HCT116 (cell line): ENCODE measurements around the gene APPBP2. TPM values are rescaled to one million over a fixed set of nuclear protein-coding genes. Genes with fewer than 3 reads are reported as not detected.

ENCODE experiments used
- ATAC-seq: fragments of 200-7000 bp; cut with Tn5 transposase; 2 replicates; pipeline ENCODE4 v1.9.1; 2020; ENCODE audit warnings: mild to moderate bottlenecking, moderate library complexity
- BruUV-seq: library from RNA; stranded (reverse); fragments of 400-500 nt; replicated peaks from 2 replicates; lab custom pipeline; 2021; lab: Mats Ljungman, UMichigan
- CTCF ChIA-PET: fragments of 300-600 bp; sonication (Branson Sonifier 250); formaldehyde crosslinking; loops from one replicate; lab custom pipeline; 2021; ENCODE audit warnings: antibody characterized with exemption; lab: Charles Lee
- POLR2A ChIA-PET: fragments of 300-600, 350-600 bp; sonication (Branson Sonifier 250); formaldehyde crosslinking; loops from one replicate; lab custom pipeline; 2021; ENCODE audit warnings: antibody characterized with exemption; lab: Charles Lee
- RAD21 ChIA-PET, 2 experiments: fragments of 300-600 bp; sonication (Branson Sonifier 250); formaldehyde crosslinking; loops; one replicate each; lab custom pipeline; 2023; ENCODE audit warnings: low total read pairs in 2 of 2; ENCODE audit not compliant: uncharacterized antibody in 2 of 2, unreplicated experiment in 2 of 2, low non-redundant PET in 1 of 2; lab: Charles Lee
- DNase-seq: peaks from one replicate; pipeline ENCODE4 v3.0.0-alpha.2; 2010; ENCODE audit warnings: low read depth, low spot score
- H2AFZ ChIP-seq: fragments of 200-600 bp; shearing (Covaris generic), sonication (generic); 2 replicates; pipeline ENCODE4 v1.6.1; 2017; ENCODE audit warnings: low read depth, mixed run types, mixed read lengths, antibody characterized with exemption, low read length; ENCODE audit not compliant: poor library complexity, severe bottlenecking
- H3K27ac ChIP-seq: 2 replicates; pipeline ENCODE4 v1.5.1; 2012; ENCODE audit warnings: low read depth, low read length
- H3K27me3 ChIP-seq: fragments of 200-600 bp; sonication (generic); 2 replicates; pipeline ENCODE4 v1.6.1; 2016; ENCODE audit warnings: mixed run types, low read length, mixed read lengths; ENCODE audit not compliant: insufficient read depth
- H3K36me3 ChIP-seq, 2 experiments: fragments of 200-500 bp in 1 of 2; fragments of 200-600 bp in 1 of 2; sonication (Bioruptor generic) in 1 of 2; sonication (generic) in 1 of 2; 2 replicates each; pipeline versions ENCODE4 v1.5.1 to v1.6.1; 2014 to 2016; ENCODE audit warnings: low read length in 2 of 2, inconsistent platforms in 1 of 2, mixed read lengths in 1 of 2, mixed run types in 1 of 2; ENCODE audit not compliant: insufficient read depth in 2 of 2, control insufficient read depth in 1 of 2
- H3K4me1 ChIP-seq, 2 experiments: fragments of 200-600 bp in 1 of 2; sonication (generic) in 1 of 2; 2 replicates each; pipeline versions ENCODE4 v1.5.1 to v1.6.1; 2012 to 2017; ENCODE audit warnings: low read length in 2 of 2, inconsistent platforms in 1 of 2, mild to moderate bottlenecking in 1 of 2, mixed read lengths in 1 of 2, mixed run types in 1 of 2, moderate library complexity in 1 of 2; ENCODE audit not compliant: insufficient read depth in 2 of 2, control insufficient read depth in 1 of 2
- H3K4me2 ChIP-seq: fragments of 200-600 bp; sonication (generic); 2 replicates; pipeline ENCODE4 v1.6.1; 2017; ENCODE audit warnings: mixed run types, low read length, mixed read lengths
- H3K4me3 ChIP-seq, 2 experiments: fragments of 200-600 bp in 1 of 2; sonication (generic) in 1 of 2; replicated peaks in 1 of 2; 2 replicates each; pipeline ENCODE4 v1.5.1; 2011 to 2016; ENCODE audit warnings: low read length in 2 of 2, control low read depth in 1 of 2, low read depth in 1 of 2, mild to moderate bottlenecking in 1 of 2, mixed read lengths in 1 of 2, mixed run types in 1 of 2
- H3K79me2 ChIP-seq: fragments of 200-600 bp; sonication (generic); 2 replicates; pipeline ENCODE4 v1.6.1; 2017; ENCODE audit warnings: mild to moderate bottlenecking, mixed run types, low read length, moderate library complexity, mixed read lengths; ENCODE audit not compliant: insufficient read depth
- H3K9ac ChIP-seq: fragments of 200-600 bp; sonication (generic); 2 replicates; pipeline ENCODE4 v1.6.1; 2016; ENCODE audit warnings: low read length, mixed read lengths
- H3K9me2 ChIP-seq: fragments of 200-600 bp; sonication (generic), shearing (Covaris generic); 2 replicates; pipeline ENCODE4 v1.6.1; 2017; ENCODE audit warnings: mixed run types, mild to moderate bottlenecking, moderate library complexity; ENCODE audit not compliant: insufficient read depth
- H3K9me3 ChIP-seq, 2 experiments: fragments of 200-500 bp in 1 of 2; fragments of 200-600 bp in 1 of 2; sonication (Bioruptor generic) in 1 of 2; sonication (generic) in 1 of 2; 2 replicates each; pipeline ENCODE4 v1.6.1; 2014 to 2017; ENCODE audit warnings: low read length in 2 of 2, mixed read lengths in 2 of 2, inconsistent platforms in 1 of 2, low read depth in 1 of 2, mild to moderate bottlenecking in 1 of 2, mixed run types in 1 of 2, moderate library complexity in 1 of 2; ENCODE audit not compliant: control insufficient read depth in 1 of 2, insufficient read depth in 1 of 2
- H4K20me1 ChIP-seq: fragments of 200-600 bp; sonication (generic), shearing (Covaris generic); 2 replicates; pipeline ENCODE4 v1.6.1; 2017; ENCODE audit warnings: mixed run types, mild to moderate bottlenecking, moderate library complexity; ENCODE audit not compliant: insufficient read depth
- CEBPB ChIP-seq: IDR thresholded peaks from 2 replicates; pipeline ENCODE4 v1.6.1; 2012; ENCODE audit warnings: low read depth
- EGR1 ChIP-seq: IDR thresholded peaks from 2 replicates; pipeline ENCODE4 v1.6.1; 2012; ENCODE audit warnings: low read depth
- ELF1 ChIP-seq: IDR thresholded peaks from 2 replicates; pipeline ENCODE4 v1.6.1; 2012; ENCODE audit warnings: low read depth, borderline replicate concordance
- EZH2 ChIP-seq: fragments of 200-600 bp; sonication (generic); IDR thresholded peaks from 2 replicates; pipeline ENCODE4 v1.6.1; 2017; ENCODE audit warnings: antibody characterized with exemption, mixed run types
- EZH2phosphoT487 ChIP-seq: fragments of 200-600 bp; IDR thresholded peaks from 2 replicates; pipeline ENCODE4 v1.6.1; 2018; ENCODE audit warnings: antibody characterized with exemption, borderline replicate concordance
- POLR2A ChIP-seq: IDR thresholded peaks from 2 replicates; pipeline ENCODE4 v1.7.0; 2011; ENCODE audit warnings: borderline replicate concordance; ENCODE audit not compliant: insufficient read depth, insufficient read length; ENCODE audit errors: extremely low read depth
- POLR2AphosphoS5 ChIP-seq: IDR thresholded peaks from 2 replicates; pipeline ENCODE4 v1.6.1; 2011; ENCODE audit warnings: mild to moderate bottlenecking, low read depth, low read length, moderate library complexity
- RAD21 ChIP-seq: IDR thresholded peaks from 2 replicates; pipeline ENCODE4 v1.6.1; 2012; ENCODE audit warnings: low read depth, mild to moderate bottlenecking
- SIN3A ChIP-seq: IDR thresholded peaks from 2 replicates; pipeline ENCODE4 v1.6.1; 2012; ENCODE audit warnings: low read depth
- SP1 ChIP-seq: IDR thresholded peaks from 2 replicates; pipeline ENCODE4 v1.6.1; 2012; ENCODE audit warnings: low read depth
- TCF7L2 ChIP-seq: IDR thresholded peaks from 2 replicates; pipeline ENCODE4 v1.7.0; 2011; ENCODE audit warnings: borderline replicate concordance, inconsistent platforms; ENCODE audit not compliant: insufficient read depth, insufficient read length; ENCODE audit errors: extremely low read depth
- ZBTB33 ChIP-seq: IDR thresholded peaks from 2 replicates; pipeline ENCODE4 v1.6.1; 2011; ENCODE audit warnings: mild to moderate bottlenecking, low read length, moderate library complexity; ENCODE audit not compliant: insufficient replicate concordance; ENCODE audit errors: extremely low read depth
- ZNF274 ChIP-seq: fragments of 200-500 bp; sonication (Bioruptor generic); IDR thresholded peaks from 2 replicates; pipeline ENCODE4 v1.6.1; 2014; ENCODE audit warnings: mild to moderate bottlenecking, low read depth, low read length, inconsistent platforms
- intact Hi-C: fragments of 100-400 bp; cut with micrococcal nuclease; formaldehyde crosslinking; loops from 2 replicates; pipeline ENCODE4 v1.10.0; 2022
- total RNA-seq: library from RNA; stranded (reverse); gene quantifications from one replicate; pipeline ENCODE4 v1.2.1, GENCODE V29; 2021; ENCODE audit not compliant: unreplicated experiment
- TF ChIP-seq, protein P1 (sequence below): IDR thresholded peaks from 2 replicates; pipeline ENCODE4 v1.6.1; 2012
- TF ChIP-seq, protein P2 (sequence below), 3 experiments: fragments of 200-600 bp in 1 of 3; sonication (generic) in 1 of 3; IDR thresholded peaks in 2 of 3; conservative IDR thresholded peaks in 1 of 3; 2 replicates each; pipeline ENCODE4 v1.5.1; 2012 to 2017; ENCODE audit warnings: low read depth in 2 of 3, low read length in 2 of 3, antibody characterized with exemption in 1 of 3, borderline replicate concordance in 1 of 3, control low read depth in 1 of 3, mild to moderate bottlenecking in 1 of 3, mixed read lengths in 1 of 3, mixed run types in 1 of 3, moderate library complexity in 1 of 3; ENCODE audit not compliant: insufficient read depth in 1 of 3
- TF ChIP-seq, protein P3 (sequence below): IDR thresholded peaks from 2 replicates; pipeline ENCODE4 v1.6.1; 2012

The APPBP2 gene
- total RNA-seq, 1 experiment from 2014 or later, result 35.8 TPM

DNA sequence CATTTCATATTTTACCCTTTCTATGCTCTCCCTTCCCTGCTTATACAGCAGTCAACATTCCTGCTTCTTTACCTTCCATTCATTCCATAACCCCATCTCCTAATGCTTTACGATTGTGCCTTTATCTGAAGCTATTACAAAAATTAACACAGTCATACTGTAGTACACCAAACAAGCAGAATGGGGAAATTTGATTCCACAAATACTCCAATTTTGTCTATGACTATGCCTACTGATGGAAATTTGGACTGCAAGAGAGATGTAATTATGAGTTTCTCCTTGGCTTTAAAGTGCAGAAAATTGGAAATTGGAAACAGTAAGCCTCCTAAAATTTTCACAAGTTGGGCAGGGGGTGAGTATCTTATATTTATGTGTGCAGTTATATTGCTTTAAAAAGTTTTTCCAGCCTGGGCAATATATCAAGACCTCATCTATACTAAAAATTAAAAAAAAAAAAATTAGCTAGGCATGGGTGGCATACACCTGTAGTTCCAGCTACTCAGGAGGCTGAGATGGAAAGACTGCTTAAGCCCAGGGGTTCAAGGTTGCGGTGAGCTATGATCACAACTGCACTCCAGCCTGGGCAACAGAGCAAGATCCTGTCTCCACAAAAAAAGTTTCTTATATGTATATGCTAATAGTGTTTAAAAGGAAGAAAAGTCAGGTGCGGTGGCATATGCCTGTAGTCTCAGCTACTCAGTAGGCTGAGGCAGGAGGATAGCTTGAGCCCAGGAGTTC, 3.0 kb downstream of the APPBP2 start:
- H3K4me1 ChIP-seq, result peaks cover 9 to 17% of the 10 kb centered on the region in 2 experiments
- no peak overlapping the region for H3K9ac ChIP-seq
- ChIA-PET RAD21 (no interaction called here), POLR2A (no interaction called here), CTCF (no interaction called here)
- H3K36me3 ChIP-seq, result peaks cover 4 to 9% of the 10 kb centered on the region in 2 experiments; a peak in 2 of 4 replicates
- no peak for DNase-seq
- intact Hi-C loops, result no loop called here
- no peak for ATAC-seq
- no peak for TF ChIP-seq SP1
- TF ChIP-seq RAD21, result no peak
- no peak for TF ChIP-seq EGR1
- no peak for TF ChIP-seq ELF1
- no peak for TF ChIP-seq EZH2phosphoT487
- TF ChIP-seq ZNF274, result no peak
- H3K4me3 ChIP-seq, result no peak overlapping the region
- H3K9me3 ChIP-seq, result no peaks in the 10 kb centered on the region
- H3K9me2 ChIP-seq, result no peaks in the 10 kb centered on the region
- no peaks in the 10 kb centered on the region for H3K27me3 ChIP-seq
- BruUV-seq, result no TSS peak
- H3K4me2 ChIP-seq, result no peak overlapping the region
- H3K27ac ChIP-seq, result no peak overlapping the region
- no peaks in the 10 kb centered on the region for H4K20me1 ChIP-seq
- H2AFZ ChIP-seq, result no peak overlapping the region
- H3K79me2 ChIP-seq, result peaks cover 81% of the 10 kb centered on the region

DNA sequence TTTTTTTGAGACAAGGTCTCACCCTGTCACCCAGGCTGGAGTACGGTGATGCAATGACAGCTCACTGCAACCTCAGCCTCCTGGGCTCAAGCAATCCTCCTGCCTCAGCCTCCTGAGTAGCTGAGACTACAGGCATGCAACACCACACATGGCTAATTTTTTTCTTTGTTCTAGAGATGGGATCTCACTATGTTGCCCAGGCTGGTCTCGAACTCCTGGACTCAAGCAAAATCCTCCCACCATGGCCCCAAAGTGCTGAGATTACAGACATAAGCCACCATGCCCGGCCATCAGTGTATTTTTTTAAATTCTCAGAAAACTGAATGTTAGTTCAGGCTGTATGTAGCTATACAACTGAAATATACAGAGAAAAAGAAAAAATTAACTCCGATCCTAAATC, 6.2 kb downstream of the APPBP2 start:
- Histone ChIP-seq H3K4me3 (no peak overlapping the region), H3K79me2 (peaks cover 91% of the 10 kb centered on the region), H3K27ac (no peak overlapping the region), H3K4me2 (no peak overlapping the region), H3K36me3 (peaks cover 3 to 7% of the 10 kb centered on the region in 2 experiments; a peak in 1 of 4 replicates), H3K27me3 (no peaks in the 10 kb centered on the region), H3K9me2 (no peaks in the 10 kb centered on the region), H3K4me1 (peaks cover 7 to 8% of the 10 kb centered on the region in 2 experiments), H3K9ac (no peak overlapping the region), H3K9me3 (no peaks in the 10 kb centered on the region), H4K20me1 (no peaks in the 10 kb centered on the region), H2AFZ (no peak overlapping the region)
- DNase-seq (no peak), ATAC-seq (no peak)
- POLR2A ChIA-PET, result no interaction called here
- CTCF ChIA-PET, result no interaction called here
- intact Hi-C loops, result no loop called here
- BruUV-seq, result no TSS peak
- RAD21 ChIA-PET, result no interaction called here
- TF ChIP-seq ELF1 (no peak), ZBTB33 (no peak), SIN3A (no peak), EZH2 (no peak), TCF7L2 (no peak), POLR2AphosphoS5 (no peak), SP1 (no peak), CEBPB (no peak), POLR2A (no peak), EGR1 (no peak)
- TF ChIP-seq, protein P1, sequence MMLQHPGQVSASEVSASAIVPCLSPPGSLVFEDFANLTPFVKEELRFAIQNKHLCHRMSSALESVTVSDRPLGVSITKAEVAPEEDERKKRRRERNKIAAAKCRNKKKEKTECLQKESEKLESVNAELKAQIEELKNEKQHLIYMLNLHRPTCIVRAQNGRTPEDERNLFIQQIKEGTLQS, result no peak
- TF ChIP-seq, protein P2, sequence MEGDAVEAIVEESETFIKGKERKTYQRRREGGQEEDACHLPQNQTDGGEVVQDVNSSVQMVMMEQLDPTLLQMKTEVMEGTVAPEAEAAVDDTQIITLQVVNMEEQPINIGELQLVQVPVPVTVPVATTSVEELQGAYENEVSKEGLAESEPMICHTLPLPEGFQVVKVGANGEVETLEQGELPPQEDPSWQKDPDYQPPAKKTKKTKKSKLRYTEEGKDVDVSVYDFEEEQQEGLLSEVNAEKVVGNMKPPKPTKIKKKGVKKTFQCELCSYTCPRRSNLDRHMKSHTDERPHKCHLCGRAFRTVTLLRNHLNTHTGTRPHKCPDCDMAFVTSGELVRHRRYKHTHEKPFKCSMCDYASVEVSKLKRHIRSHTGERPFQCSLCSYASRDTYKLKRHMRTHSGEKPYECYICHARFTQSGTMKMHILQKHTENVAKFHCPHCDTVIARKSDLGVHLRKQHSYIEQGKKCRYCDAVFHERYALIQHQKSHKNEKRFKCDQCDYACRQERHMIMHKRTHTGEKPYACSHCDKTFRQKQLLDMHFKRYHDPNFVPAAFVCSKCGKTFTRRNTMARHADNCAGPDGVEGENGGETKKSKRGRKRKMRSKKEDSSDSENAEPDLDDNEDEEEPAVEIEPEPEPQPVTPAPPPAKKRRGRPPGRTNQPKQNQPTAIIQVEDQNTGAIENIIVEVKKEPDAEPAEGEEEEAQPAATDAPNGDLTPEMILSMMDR (IDR thresholded peaks at IDR 0.05 in 2 of 3, conservative IDR thresholded peaks at IDR 0.05 in 1 of 3; ENCODE audit: borderline replicate concordance in 1 of 3, insufficient read depth in 1 of 3, low read depth in 2 of 3, low read length in 2 of 3), result no peak
- TF ChIP-seq, protein P3, sequence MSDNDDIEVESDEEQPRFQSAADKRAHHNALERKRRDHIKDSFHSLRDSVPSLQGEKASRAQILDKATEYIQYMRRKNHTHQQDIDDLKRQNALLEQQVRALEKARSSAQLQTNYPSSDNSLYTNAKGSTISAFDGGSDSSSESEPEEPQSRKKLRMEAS, result no peak
